OCI-LY7 (cell line): ENCODE measurements around the gene KIAA0513. TPM values are rescaled to one million over a fixed set of nuclear protein-coding genes. Genes with fewer than 3 reads are reported as not detected.

ENCODE experiments used
- BruUV-seq: library from RNA; stranded (reverse); fragments of 400-500 nt; replicated peaks from 2 replicates; lab custom pipeline; 2021; lab: Mats Ljungman, UMichigan
- CTCF ChIA-PET: fragments of 300-600 bp; sonication (Branson Sonifier 250); formaldehyde crosslinking; loops from one replicate; lab custom pipeline; 2022; ENCODE audit warnings: antibody characterized with exemption; ENCODE audit not compliant: unreplicated experiment; lab: Charles Lee
- POLR2A ChIA-PET: fragments of 300-600 bp; sonication (Branson Sonifier 250); formaldehyde crosslinking; loops from one replicate; lab custom pipeline; 2022; ENCODE audit warnings: antibody characterized with exemption; lab: Charles Lee
- DNase-seq: peaks from one replicate; pipeline ENCODE4 v3.0.0-alpha.2; 2015; ENCODE audit warnings: low spot score
- H2AFZ ChIP-seq: fragments of 200-600 bp; sonication (generic), shearing (Covaris generic); 2 replicates; pipeline ENCODE4 v1.6.1; 2014; ENCODE audit warnings: mild to moderate bottlenecking, antibody characterized with exemption, low read length, moderate library complexity
- H3K27ac ChIP-seq: fragments of 200-600 bp; sonication (generic); 2 replicates; pipeline ENCODE4 v1.5.1; 2014; ENCODE audit warnings: mixed run types, low read depth, mild to moderate bottlenecking, moderate library complexity, low read length, inconsistent platforms; ENCODE audit not compliant: poor library complexity, severe bottlenecking
- H3K36me3 ChIP-seq: fragments of 200-600 bp; sonication (generic); 2 replicates; pipeline ENCODE4 v1.6.1; 2014; ENCODE audit warnings: mild to moderate bottlenecking, antibody characterized with exemption, low read length, moderate library complexity, mixed read lengths; ENCODE audit not compliant: insufficient read depth
- H3K4me1 ChIP-seq: fragments of 200-600 bp; sonication (generic); 2 replicates; pipeline ENCODE4 v1.5.1; 2014; ENCODE audit warnings: mild to moderate bottlenecking, low read length; ENCODE audit not compliant: insufficient read depth, poor library complexity, severe bottlenecking
- H3K4me2 ChIP-seq: fragments of 200-600 bp; sonication (generic); 2 replicates; pipeline ENCODE4 v1.6.1; 2014; ENCODE audit warnings: mild to moderate bottlenecking, low read length
- H3K4me3 ChIP-seq: fragments of 200-600 bp; sonication (generic); 2 replicates; pipeline ENCODE4 v1.5.1; 2014; ENCODE audit warnings: mild to moderate bottlenecking, low read depth, low read length; ENCODE audit not compliant: poor library complexity, severe bottlenecking
- H3K79me2 ChIP-seq: fragments of 200-600 bp; sonication (generic); 2 replicates; pipeline ENCODE4 v1.6.1; 2016; ENCODE audit warnings: low read depth, mild to moderate bottlenecking, low read length, moderate library complexity, mixed read lengths; ENCODE audit not compliant: insufficient read depth
- H3K9me2 ChIP-seq: fragments of 200-600 bp; sonication (generic); 2 replicates; pipeline ENCODE4 v1.6.1; 2016; ENCODE audit warnings: mild to moderate bottlenecking, low read length, mixed read lengths; ENCODE audit not compliant: insufficient read depth
- H3K9me3 ChIP-seq: fragments of 200-600 bp; sonication (generic); 2 replicates; pipeline ENCODE4 v1.6.1; 2014; ENCODE audit warnings: mild to moderate bottlenecking, mixed run types, low read length, mixed read lengths
- H4K20me1 ChIP-seq: fragments of 200-600 bp; sonication (generic); 2 replicates; pipeline ENCODE4 v1.6.1; 2014; ENCODE audit warnings: mild to moderate bottlenecking, antibody characterized with exemption, low read length, moderate library complexity, mixed read lengths; ENCODE audit not compliant: insufficient read depth
- EZH2phosphoT487 ChIP-seq: fragments of 200-600 bp; sonication (generic); IDR thresholded peaks from 2 replicates; pipeline ENCODE4 v1.6.1; 2018; ENCODE audit warnings: low read depth, borderline replicate concordance, mild to moderate bottlenecking, mixed run types, antibody characterized with exemption, low read length, moderate library complexity, mixed read lengths
- intact Hi-C: fragments of 100-400 bp; cut with micrococcal nuclease; formaldehyde crosslinking; loops from one replicate; pipeline ENCODE4 v1.10.0; 2022; ENCODE audit not compliant: unreplicated experiment
- total RNA-seq, 2 experiments: library from RNA; depleted of rRNA in 1 of 2; stranded (reverse); fragments of >200 nt in 1 of 2; shearing (Covaris generic) in 1 of 2; gene quantifications; 2 replicates each; pipeline ENCODE4 v1.2.3, GENCODE V29; 2014 to 2022
- TF ChIP-seq, protein P1 (sequence below): fragments of 200-600 bp; sonication (generic); conservative IDR thresholded peaks from 2 replicates; pipeline ENCODE4 v1.5.1; 2014; ENCODE audit warnings: mild to moderate bottlenecking, antibody characterized with exemption, low read length, moderate library complexity, mixed read lengths

KIAA0513 gene
- total RNA-seq, 2 experiments from 2014 or later: 0.88 to 4.8 TPM

DNA sequence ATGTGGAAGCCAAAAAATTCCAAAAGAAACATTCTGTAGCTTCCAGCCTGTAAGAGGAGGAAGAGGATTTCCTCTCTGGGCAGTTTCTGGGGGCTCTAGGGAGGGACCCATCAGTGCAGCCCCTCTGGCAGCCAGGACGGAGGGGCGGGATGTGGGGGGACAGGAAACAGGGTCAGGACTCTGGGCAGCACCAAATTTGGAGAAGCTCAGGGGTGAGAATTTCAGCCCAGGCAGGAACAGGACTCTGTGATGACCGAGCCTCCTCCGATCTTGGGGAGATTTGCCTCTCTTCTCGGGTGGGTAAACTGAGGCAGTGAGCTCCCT is 103.1 kb downstream of the KIAA0513 start:
- no TSS peak for BruUV-seq
- no peaks in the 10 kb centered on the region for H3K79me2 ChIP-seq
- POLR2A ChIA-PET: interaction anchor here (0.9 kb wide), 1 partner anchor 117 kb away, joined by 3 read pairs; no protein-coding TSS in a partner anchor
- H3K27ac ChIP-seq: no peak overlapping the region
- no peak overlapping the region for H2AFZ ChIP-seq
- no peak overlapping the region for H3K4me2 ChIP-seq
- no peaks in the 10 kb centered on the region for H4K20me1 ChIP-seq
- H3K9me2 ChIP-seq: no peaks in the 10 kb centered on the region
- CTCF ChIA-PET: no interaction called here
- no peaks in the 10 kb centered on the region for H3K9me3 ChIP-seq
- TF ChIP-seq, protein P1, sequence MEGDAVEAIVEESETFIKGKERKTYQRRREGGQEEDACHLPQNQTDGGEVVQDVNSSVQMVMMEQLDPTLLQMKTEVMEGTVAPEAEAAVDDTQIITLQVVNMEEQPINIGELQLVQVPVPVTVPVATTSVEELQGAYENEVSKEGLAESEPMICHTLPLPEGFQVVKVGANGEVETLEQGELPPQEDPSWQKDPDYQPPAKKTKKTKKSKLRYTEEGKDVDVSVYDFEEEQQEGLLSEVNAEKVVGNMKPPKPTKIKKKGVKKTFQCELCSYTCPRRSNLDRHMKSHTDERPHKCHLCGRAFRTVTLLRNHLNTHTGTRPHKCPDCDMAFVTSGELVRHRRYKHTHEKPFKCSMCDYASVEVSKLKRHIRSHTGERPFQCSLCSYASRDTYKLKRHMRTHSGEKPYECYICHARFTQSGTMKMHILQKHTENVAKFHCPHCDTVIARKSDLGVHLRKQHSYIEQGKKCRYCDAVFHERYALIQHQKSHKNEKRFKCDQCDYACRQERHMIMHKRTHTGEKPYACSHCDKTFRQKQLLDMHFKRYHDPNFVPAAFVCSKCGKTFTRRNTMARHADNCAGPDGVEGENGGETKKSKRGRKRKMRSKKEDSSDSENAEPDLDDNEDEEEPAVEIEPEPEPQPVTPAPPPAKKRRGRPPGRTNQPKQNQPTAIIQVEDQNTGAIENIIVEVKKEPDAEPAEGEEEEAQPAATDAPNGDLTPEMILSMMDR: no peak
- no peak for TF ChIP-seq EZH2phosphoT487
- no peak overlapping the region for H3K4me3 ChIP-seq
- no peaks in the 10 kb centered on the region for H3K36me3 ChIP-seq
- H3K4me1 ChIP-seq: no peaks in the 10 kb centered on the region
- intact Hi-C loops: no loop called here
- no peak for DNase-seq

DNA sequence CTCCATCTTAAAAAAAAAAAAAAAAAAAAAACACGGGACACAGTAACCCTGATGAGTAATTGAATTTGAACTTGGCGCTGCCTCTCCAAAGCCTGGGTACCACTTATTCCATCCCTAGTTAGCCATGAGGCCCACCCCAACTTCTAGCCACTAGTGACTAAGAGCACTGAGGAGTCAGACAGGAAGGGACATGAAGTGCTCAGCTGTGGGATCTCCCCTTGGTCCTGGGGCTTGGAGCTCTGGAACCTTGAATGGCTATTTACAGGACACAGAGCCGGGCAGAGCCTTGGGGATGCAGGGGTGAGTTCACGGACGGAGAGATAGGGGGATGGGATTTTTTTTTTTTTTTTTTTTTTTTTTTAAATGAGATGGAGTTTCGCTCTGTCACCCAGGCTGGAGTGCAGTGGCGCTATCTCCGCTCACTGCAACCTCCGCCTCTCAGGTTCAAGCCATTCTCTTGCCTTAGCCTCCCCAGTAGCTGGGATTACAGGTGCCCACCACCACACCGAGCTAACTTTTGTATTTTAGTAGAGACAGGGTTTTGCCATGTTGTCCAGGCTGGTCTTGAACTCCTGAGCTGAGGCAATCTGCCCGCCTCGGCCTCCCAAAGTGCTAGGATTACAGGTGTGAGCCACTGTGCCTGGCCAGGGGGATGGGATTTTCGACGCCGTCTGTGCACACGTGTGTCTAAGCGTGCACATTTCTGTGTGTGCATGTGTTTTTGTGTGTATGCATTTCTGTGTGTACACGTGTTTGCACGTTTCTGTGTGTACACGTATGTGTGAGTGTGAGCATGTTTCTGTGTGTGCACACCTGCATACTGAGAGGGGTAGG is 105.1 kb downstream of the KIAA0513 start:
- Histone ChIP-seq H3K4me2 (no peak overlapping the region), H3K9me3 (no peaks in the 10 kb centered on the region), H3K27ac (no peak overlapping the region), H3K79me2 (no peaks in the 10 kb centered on the region), H3K4me3 (no peak overlapping the region), H4K20me1 (no peaks in the 10 kb centered on the region), H3K4me1 (peaks cover 9% of the 10 kb centered on the region), H3K36me3 (no peaks in the 10 kb centered on the region), H2AFZ (no peak overlapping the region), H3K9me2 (no peaks in the 10 kb centered on the region)
- TF ChIP-seq, protein P1: no peak
- no peak for TF ChIP-seq EZH2phosphoT487
- no peak for DNase-seq
- intact Hi-C loops: no loop called here
- ChIA-PET POLR2A (interaction anchor here (0.7 kb wide), 1 partner anchor 9 kb away, joined by 3 read pairs; no protein-coding TSS in a partner anchor), CTCF (no interaction called here)
- no TSS peak for BruUV-seq

DNA sequence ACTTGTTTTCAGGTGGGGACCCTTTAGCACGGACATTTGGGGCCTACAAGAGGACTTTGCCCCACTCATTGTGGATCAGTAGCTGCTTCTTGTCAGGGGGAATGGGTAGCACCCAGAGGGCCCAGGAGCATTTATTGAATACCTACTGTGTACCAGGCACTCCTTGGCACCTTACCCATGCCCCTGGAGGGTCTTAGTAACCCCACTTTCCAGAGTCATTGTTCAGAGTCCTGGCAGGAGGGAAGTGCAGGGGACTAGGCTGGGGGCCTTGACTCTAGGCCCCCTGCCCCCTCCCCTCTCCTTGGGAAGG is 105.7 kb downstream of the KIAA0513 start:
- no peaks in the 10 kb centered on the region for H3K79me2 ChIP-seq
- H2AFZ ChIP-seq: no peak overlapping the region
- no peak overlapping the region for H3K27ac ChIP-seq
- H3K9me3 ChIP-seq: no peaks in the 10 kb centered on the region
- TF ChIP-seq EZH2phosphoT487: no peak
- TF ChIP-seq, protein P1: no peak
- DNase-seq: no peak
- BruUV-seq: no TSS peak
- ChIA-PET POLR2A (interaction anchor here (0.7 kb wide), 1 partner anchor 8 kb away, joined by 3 read pairs; no protein-coding TSS in a partner anchor), CTCF (no interaction called here)
- intact Hi-C loops: no loop called here
- no peaks in the 10 kb centered on the region for H3K36me3 ChIP-seq
- H3K4me1 ChIP-seq: peaks cover 9% of the 10 kb centered on the region
- no peak overlapping the region for H3K4me3 ChIP-seq
- H3K4me2 ChIP-seq: no peak overlapping the region
- H4K20me1 ChIP-seq: no peaks in the 10 kb centered on the region
- no peaks in the 10 kb centered on the region for H3K9me2 ChIP-seq
